GM19099 (cell line): ENCODE measurements around the gene RGMA.

Source experiments
- POLR2A ChIP-seq: IDR thresholded peaks from 3 replicates; pipeline ENCODE4 v1.6.1; 2011; ENCODE audit warnings: low read depth; ENCODE audit not compliant: insufficient read length; ENCODE audit errors: extremely low read depth

The RGMA gene, protein sequence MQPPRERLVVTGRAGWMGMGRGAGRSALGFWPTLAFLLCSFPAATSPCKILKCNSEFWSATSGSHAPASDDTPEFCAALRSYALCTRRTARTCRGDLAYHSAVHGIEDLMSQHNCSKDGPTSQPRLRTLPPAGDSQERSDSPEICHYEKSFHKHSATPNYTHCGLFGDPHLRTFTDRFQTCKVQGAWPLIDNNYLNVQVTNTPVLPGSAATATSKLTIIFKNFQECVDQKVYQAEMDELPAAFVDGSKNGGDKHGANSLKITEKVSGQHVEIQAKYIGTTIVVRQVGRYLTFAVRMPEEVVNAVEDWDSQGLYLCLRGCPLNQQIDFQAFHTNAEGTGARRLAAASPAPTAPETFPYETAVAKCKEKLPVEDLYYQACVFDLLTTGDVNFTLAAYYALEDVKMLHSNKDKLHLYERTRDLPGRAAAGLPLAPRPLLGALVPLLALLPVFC

DNA sequence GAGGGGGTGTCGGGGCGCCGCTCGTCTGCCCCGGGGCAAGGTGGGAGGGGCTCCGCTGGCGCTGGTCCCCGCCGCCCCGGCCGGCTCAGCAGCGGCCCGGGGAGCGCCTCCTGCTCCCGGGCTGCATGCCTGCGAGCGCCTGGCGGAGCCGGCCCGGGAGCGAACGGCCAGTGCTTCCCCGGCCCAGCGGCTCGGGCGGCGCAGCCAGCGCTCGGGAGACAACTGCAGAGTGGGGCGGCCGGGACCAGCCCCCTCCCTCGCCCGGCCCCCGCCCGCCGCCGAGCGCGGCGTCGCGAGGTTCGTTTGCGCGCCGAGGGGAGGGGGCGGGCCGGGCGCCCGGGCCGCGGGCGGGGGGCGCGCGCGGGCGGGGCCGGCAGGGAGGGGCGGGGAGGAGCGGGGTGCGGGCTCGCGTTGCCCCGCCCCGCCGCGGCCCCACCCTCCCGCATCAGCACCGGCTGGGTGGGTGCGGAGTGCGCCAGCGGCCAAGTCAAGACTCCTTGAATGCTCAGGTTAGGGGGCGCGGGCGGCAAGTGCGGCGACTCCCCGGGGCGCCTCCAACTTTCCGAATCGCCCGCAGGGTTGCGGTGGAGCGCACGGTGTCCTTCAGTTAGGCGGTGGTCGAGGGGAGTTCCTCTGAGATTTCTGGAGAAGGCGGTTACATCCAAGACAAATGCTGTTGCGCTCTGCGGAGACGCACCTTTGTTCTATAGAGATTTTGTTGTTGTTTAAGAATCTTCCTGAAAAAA lies at the start of gene RGMA:
Gene RGMA, minus strand, starts transcription at position 231 of the 746 bp plus-strand sequence. CDS start 279 bp downstream, outside the sequence.
- no peak for TF ChIP-seq POLR2A

DNA sequence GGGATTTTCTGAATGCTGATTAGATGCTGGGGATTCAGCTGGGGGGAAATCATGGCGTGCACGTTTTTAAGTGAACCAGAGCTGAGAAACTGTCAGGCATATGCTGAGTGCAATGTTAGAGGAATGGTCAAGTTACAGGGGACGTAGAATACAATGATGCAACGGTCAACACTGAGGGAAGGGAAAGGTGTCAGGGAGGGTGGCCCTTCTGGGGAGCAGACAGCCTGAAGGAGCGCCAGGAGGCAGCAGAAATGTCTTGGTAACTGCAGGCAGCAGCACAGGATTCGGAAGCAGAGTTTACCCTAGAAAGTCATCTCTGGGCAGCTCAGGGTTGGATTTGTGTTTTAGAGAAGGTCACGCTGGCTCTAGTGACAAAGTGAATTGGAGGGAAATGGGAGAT lies 47.6 kb upstream of the RGMA start:
- no peak for TF ChIP-seq POLR2A

DNA sequence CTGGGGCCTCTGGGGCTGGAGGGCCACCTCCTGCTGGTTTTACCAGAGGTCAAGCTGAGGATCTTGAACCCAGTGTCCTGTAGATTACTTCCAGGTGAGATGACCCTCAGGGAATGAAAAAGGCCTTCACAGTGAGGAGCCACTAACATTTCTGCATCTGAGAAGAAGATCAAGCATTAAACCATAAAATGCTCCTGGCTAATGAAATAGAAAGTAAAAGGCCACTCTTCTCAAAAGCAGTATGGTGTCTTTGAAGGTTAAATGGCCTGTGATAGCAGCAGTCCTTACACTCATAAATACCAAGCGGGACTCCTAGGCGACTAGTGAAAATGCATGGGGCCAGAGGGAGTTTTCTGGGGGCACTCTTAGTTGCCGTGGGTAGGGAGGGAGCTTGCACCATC lies 47.0 kb upstream of the RGMA start:
- no peak for TF ChIP-seq POLR2A

DNA sequence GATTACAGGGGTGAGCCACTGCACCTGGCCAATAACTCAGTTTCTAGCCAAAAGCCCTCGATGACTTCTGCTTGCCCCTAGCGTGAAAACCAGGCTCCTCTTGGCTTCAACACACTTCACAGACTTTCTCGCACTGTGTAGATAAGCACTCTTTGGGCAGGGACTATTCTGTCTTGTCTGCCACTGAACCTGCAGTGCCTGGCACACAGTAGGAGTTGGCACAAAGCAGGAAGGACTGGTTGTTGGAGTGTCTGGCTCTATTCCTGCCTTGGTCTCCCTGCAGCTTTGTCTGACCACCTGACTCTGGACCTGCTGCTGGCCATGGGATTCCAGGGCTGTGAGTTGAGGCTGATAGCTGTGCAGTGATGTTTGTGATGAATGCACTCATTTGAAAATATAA lies 46.4 kb upstream of the RGMA start:
- no peak for TF ChIP-seq POLR2A

DNA sequence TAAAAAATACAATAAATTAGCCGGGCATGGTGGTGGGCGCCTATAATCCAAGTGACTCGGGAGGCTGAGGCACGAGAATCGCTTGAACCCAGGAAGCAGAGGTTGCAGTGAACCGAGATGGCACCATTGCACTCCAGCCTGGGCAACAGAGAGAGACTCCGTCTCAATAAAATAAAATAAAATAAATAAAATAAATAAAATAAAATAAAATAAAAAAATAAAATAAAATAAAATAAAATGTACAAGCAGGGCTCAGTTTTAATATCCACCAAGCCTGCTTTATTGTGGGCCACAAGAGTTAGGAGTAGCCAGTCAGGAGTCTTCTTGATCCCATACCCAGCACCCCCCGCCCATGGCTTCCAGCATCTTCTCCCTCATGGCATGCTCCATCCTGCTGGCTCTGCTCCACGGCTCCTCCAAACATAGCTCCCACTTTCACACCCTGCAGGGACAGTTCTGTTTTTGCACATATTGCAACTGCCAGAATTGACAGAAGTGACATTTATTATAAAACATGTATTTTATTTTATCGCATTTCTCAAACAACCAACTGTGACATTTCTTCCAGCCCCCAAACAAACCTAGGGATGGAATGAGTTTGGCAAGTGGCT lies 42.6 kb upstream of the RGMA start:
- no peak for TF ChIP-seq POLR2A

DNA sequence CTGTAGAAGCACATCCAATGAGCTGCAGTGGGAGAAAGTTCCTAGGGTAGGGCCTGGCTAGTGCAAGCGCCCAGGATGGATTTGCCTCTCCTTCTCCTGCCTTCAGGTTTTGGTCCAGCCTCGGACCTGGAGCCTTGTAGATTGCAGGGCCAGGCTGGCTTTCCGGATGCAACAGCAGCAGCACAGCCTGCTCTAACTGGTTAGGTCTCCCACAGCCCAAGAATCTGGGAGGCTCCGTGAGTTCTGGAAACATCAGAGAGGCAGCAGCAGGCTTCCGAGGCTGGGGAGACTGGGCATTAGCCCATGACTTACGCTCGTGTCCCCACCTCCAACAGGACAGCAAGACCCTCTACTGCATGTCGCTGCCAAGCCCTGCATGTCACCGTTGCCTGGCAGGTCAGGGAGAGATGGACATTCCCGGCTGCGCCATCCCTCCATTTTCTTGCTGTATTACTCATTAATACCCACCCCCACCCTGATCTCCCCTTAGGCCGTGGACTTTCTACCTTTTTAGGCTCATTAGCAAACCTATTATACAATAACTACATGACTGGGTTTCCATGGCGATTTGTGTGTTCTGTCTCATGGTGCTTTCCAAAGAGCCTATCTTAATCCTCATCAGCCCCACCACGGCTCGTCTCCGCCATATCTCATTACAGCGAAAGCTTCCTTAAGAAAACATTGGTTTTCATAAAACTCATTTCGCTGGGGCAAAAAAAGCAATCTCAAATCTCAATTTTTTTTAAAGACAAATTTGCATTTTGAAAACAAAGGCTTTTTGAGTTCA lies 40.9 kb upstream of the RGMA start:
- no peak for TF ChIP-seq POLR2A

DNA sequence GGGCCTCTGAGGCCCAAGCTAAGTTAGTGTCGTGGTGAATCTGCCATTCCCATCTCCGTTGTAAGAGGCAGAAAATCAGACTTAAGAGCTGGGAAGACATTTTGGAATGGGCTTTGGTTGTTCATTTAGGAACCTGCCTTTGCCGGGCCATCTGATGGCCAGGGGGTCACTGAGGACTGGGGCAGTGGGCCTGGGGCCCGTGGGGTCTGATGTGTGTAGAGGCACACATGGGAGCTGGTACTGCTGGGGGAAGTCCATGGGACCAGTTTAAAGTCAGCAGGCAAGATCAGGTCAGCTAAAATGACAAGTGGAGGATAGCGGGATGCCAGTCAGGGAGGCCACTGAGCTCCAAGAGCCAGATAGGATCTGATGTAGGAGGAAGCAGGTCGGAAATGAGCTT lies 38.3 kb upstream of the RGMA start:
- TF ChIP-seq POLR2A: no peak

DNA sequence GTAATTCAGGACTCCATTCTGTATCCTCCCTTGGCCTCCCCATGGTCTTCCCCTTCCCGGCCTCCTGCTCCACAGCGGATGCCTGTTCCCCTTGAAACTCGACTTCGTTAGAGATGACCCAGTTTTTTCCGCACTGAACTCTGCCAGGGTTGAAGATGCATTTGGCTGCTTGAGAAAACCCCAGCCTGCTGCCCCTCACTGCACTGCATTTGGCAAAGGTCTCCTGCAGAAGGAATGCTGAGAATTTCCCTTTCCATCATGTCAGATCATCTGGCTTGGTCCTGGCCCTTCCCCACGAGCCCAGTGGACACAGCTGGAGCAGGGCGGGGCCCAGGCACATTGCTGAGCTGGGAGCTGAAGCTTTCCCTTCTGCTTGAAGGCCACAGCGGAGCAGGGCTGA lies 37.6 kb upstream of the RGMA start:
- no peak for TF ChIP-seq POLR2A

DNA sequence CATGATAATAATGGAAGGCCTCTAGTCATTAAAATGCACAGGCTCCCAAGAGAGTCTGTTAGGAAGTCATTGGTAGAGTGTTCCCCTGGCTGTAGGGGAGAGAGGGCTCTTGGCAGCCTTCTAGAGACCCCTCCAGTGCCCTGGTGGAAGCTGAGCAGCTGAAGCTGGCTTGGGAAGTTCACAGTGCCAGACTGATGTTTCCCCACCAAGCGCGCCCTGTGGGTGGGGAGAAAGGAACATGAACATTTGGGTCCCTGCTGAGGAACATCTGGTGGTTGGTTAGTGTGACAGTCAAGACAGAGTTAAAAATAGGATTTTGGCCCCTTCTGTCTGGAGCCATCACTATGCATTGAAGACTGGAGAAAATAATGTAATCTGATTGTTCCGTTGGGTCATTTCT lies 37.1 kb upstream of the RGMA start:
- TF ChIP-seq POLR2A: no peak

DNA sequence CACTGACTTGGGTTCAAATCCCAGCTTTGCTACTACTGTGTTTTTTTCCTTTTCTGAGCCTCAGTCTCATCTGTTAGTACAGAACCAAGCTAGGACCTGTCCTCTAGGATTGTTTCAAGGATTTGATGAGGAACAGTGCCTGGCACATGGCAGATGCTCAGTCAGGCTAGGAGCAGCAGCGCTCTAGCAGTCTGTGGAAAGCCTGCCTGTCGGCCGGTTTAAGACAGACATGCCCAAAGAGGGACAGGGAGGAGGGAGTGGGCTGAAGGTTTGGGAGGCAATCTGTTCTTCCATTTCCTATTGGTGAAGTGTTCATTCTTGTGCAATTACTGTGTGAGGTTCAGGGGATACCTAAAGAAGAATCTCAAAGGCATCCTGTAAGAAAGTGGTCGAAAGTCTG lies 35.1 kb upstream of the RGMA start:
- TF ChIP-seq POLR2A: no peak

DNA sequence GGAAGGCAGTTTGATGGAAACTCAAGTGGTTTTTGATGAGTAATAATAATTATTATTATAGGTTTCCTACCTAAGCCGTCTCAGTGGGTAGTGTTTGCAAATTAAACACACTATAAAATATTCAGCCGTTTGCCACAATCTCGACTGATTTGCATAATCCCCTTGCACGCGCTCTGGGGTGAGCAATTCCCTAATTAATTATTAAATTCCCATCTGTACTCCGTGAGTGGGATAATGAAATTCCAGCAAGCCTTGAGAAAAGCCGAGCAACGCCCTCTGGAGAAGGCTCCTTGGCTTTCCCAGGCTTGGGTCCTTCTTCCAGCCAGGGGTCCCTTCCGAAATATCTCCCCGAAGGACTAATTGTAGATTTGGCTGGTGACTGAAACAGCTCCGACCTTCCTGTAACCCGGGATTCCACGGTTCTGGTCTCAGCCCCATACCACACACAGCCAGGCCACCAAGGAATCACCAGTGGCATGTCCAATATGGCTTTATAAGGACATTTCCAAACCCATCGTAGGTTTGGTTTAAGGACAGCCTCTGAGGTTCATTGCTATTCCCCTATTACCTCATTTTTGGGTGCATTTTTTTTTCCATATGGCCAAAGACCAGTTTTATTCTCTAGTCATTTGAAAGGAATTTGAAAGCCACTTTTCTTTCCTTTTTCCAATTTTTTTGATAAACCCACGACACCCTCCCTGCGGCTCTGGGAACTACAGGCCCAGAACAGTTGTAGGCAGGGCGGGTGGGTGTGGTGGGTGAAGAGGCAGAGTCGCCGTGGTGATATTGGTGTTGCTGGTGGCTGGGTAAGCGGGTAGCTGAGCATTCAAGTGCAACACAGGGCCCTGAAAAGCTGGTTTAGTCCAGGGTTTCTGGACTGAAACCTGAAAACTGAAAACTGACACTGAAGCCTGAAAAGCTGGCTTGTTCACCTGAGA lies 33.2 kb upstream of the RGMA start:
- TF ChIP-seq POLR2A: no peak

DNA sequence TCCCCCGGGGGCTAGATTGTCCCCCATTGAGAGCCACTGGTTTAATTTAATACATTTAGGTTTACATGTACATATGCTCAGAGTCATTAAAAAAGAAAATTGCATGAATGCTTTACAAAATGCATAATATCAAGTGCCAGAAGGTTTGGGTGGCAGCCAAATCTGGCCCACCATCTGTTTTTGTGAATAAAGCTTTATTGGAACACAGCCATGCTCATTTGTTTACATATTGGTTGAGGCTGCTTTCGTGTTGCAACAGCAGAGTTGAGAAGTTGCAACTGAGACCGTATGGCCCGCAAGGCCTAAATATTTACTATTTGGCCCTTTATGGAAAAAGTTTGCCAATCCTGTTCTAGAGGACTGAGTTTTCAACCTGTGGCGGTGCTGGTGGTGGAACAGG lies 32.1 kb upstream of the RGMA start:
- no peak for TF ChIP-seq POLR2A

DNA sequence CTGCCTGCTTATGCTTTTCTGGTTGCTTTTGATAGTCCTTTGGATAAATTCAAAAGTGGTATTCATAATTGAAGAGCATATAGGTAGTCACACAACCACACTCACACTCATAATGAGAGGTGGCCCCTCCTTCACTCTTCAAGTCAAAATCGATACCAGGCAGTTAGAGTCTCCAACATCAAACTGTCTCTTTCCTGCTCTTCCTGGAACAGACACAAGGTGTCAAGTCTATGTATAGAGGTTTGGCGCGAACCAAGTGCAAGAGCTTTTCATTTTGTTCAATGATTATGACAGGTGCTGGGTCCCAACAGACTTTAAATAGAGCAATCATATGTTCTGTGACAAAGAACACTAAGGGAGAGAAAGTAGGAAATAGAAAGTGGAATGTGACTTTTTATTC lies 29.9 kb upstream of the RGMA start:
- TF ChIP-seq POLR2A: no peak

DNA sequence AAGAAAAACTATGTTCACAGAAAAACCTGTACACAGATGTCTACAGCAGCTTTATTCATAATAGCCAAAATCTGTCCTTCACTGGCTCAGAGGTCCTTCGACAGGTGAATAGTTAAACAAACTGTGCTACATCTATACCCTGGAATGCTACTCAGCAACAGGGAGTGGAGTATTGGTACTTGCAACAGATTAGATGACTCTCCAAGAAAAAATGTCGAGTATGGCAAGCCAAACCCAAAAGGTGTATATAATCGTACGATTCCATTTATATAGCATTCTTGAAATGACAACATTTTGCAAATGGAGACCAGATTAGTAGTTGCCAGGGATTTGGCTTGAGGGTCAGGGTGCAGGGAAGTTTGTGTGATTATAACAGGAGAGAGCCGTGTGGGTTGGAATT lies 22.4 kb upstream of the RGMA start:
- no peak for TF ChIP-seq POLR2A
